CMK (cell line): ENCODE measurements around the gene TRIL.

Experiments
- DNase-seq: peaks from one replicate; pipeline ENCODE4 v3.0.0-alpha.2; 2010; ENCODE audit warnings: low read depth

The TRIL gene

GRCh38 chr7:28983396-28984190 lies 25.5 kb upstream of the TRIL start:
- DNase-seq = no peak

DNA sequence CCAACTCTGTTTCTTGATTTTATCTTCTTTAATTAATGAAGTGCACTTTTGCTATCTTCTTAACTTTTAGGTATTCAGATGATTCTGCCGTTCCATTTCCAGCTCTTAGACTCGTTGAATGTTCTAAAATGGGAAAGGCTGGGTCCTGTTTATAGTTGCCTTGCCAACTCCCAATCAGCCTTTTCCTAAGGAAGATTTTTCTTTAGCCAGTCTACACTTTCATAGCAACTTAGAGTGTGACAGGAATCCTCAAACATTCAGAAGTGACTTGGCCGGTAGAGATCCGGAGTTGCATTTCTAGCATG lies 23.0 kb upstream of the TRIL start:
- no peak for DNase-seq

GRCh38 chr7:28980451-28981160 lies 22.5 kb upstream of the TRIL start:
- no peak for DNase-seq

DNA sequence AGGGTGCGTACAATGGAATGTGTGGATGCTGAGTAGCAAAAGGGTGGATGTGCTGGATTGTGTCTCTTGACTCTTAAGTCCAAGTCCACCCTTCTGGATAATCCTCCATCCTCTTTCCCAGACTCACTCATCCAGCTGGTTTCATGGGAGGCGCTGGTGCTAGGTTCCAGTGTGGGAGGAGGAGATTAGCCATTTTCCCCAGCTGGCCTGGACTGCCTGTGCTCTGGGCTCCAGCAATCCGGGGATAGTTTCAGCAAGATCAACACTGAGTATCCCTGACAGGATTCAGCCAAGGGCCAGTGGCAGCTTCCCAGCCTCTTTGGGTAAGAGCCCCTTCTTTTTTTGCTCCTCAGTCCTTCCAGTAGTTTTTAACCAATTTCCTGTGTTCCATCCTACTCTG lies 21.6 kb upstream of the TRIL start:
- no peak for DNase-seq

GRCh38 chr7:28977881-28978280 lies 19.8 kb upstream of the TRIL start:
- DNase-seq = no peak

- DNase-seq = no peak
Measured at GRCh38 chr7:28976022-28976421, 17.9 kb upstream of the TRIL start.

DNA sequence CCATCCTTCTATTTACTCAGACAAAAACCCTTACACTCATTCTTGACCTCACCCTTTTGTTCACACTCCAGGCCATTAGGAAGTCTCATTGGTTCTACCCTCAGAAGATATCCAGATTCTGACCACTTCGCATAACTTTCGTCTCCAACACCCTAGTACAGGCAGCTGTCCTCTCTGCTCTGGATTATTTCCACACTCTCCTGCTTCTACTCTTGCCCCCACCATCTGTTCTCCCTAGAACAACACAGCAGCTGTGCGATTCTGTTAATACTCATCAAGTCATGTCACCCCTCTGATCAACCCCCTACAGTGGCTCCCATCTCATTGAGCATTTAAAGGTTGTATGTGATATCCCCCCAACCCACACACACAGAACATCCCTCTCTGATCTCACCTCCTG lies 15.5 kb upstream of the TRIL start:
- DNase-seq = no peak

DNA sequence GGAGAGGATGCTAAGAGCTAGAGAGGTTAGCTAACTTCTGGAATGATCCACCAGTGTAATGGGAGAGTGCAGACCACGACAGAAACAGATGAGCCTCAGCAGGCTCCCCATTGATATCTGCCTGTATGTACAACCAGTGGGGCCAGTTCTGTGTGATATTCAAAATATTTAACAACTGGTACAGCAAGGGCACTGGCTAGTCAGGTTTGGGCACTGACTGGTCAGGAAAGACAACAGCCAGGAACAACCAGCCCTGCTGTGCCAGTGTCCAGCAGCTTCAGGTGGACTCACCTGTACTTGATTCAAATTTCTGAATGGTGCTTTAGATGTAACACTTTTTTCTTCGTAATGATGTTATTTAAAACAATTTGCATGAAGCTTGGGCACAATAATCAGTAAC lies 5.9 kb upstream of the TRIL start:
- no peak for DNase-seq

GRCh38 chr7:28961972-28962371 lies 3.8 kb upstream of the TRIL start:
- DNase-seq = no peak

- DNase-seq = no peak
Measured at GRCh38 chr7:28960071-28960840, 2.1 kb upstream of the TRIL start.

- no peak for DNase-seq
Measured at GRCh38 chr7:28958980-28959347, 834 bp upstream of the TRIL start.

DNA sequence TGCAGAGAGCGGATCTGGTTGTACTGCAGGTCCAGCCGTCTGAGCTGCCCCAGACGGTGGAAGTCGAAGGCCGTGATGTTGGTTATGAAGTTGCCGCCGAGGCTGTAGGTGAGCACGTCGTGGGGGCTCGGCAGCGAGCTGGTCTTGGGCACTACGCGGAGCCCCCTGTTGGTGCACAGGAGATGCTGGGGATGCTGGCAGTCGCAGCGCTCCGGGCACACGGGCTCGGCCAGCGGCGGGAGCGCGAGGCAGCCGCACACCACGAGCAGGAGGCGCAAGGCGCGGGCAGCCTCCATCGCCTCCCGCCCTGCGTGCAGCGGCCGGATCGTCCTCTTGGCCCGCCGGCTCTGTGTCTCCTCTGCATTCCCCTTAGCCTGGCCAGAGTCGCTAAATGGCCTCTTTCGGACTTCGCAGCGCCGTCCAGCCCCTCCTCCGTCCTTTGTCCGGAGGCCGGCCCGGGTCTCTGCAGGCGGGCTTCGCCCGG lies 337 bp downstream of the TRIL start:
- DNase-seq = no peak

GRCh38 chr7:28957064-28957750 lies 923 bp downstream of the TRIL start:
- DNase-seq = no peak

DNA sequence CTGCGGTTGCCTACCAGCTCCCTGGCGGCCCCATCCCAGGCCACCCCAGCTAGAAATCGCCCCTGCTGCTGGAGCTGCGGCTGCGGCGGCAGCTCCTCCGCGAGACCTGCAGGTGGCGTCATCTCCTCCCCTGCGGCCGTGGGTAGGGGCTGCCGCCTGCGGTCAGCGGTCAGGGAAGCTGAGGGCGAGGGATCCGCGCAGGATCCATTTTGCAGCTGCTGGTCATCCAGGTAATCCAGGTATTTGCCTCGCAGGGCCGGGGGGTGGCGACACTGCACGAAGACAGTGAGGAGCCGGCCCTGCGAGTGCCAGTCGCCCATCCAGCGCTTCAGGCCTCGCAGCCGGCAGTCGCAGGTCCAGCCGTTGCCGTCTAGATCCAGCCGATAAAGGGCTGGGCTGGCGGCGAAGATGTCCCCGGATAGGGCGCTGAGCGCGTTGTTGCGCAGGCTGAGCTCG lies 1.5 kb downstream of the TRIL start:
- DNase-seq = no peak

GRCh38 chr7:28955718-28956607 lies 2.2 kb downstream of the TRIL start:
- DNase-seq = no peak

GRCh38 chr7:28955356-28955717 lies 2.8 kb downstream of the TRIL start:
- DNase-seq = no peak

DNA sequence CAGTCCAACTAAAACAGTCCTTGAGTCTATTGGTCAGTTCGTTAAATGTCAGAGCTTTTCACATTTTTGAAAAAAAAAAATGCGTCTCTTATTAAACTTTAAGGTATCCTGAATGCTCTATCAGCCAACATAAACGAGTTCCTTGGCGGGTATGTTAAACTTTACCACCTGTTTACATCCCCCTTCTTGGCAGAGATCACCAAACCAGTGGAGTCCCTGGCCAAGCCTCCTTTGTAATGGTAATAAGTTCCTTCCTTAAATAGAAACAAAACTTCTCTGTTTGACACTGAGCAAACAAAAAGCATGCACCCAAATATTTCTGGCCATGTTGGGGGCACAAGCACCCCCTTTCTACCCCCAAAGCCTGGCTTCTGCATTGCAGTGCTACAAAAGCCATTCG lies 3.2 kb downstream of the TRIL start:
- DNase-seq = no peak

DNA sequence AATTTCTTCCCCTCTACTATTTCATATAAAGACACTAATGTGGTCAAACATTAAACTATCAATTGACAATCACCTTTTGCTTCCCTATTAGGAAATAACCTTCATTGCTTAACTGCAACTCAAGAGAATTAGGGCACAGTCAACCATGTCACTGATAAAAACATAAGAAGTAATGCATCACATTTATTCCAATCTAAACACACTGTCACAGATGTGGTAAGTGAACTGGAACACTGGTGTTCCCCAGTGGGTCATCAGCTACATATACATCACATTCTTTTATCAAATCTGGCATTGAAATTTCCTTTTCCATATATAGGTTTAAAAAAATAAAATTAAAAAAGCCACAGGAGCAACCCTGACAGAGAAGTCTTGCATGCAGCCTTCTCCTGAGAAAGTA lies 3.7 kb downstream of the TRIL start:
- DNase-seq = no peak

- DNase-seq = no peak
Measured at GRCh38 chr7:28953633-28954032, 4.5 kb downstream of the TRIL start.

DNA sequence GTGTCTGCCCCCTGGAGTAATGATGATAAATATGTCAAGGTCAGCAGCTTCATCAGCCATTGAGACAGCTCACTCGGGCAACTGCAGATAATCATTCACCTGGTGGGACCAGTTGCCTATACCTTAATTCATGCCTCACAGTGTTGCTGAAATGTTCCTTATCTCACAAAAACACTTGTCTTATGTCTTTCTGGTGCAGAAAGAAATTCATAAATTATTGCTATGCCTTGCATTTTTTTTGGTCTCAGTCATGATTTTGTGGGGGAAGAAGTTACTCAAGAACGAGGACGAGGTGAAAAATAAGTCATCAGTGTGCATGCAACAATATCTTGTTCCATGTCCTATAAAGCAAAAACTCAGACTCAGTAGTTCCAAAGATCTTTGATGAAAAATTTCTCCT lies 16.0 kb downstream of the TRIL start:
- DNase-seq = no peak

- DNase-seq = no peak
Measured at GRCh38 chr7:28941633-28942032, 16.5 kb downstream of the TRIL start.
